ENCODE results near the gene INPP5F.

INPP5F gene

GRCh38 chr10:119725828-119726675 is at the start of gene INPP5F:
TSS of gene INPP5F (plus strand) at chr10:119726050. CDS start at chr10:119726263, 213 bp downstream.
- DNase-seq (ENCODE audit: low read depth in 1 of 2, low spot score in 1 of 2) = peak; percentile 99

GRCh38 chr10:119677126-119677525 is 48.7 kb upstream of the INPP5F start:
- no peak for DNase-seq (ENCODE audit: low read depth in 1 of 2, low spot score in 1 of 2)

GRCh38 chr10:119677904-119678755 is 47.7 kb upstream of the INPP5F start:
- no peak for DNase-seq (ENCODE audit: low read depth in 1 of 2, low spot score in 1 of 2)

- DNase-seq (ENCODE audit: low read depth in 1 of 2, low spot score in 1 of 2) = no peak
Observed at GRCh38 chr10:119679480-119679829, 46.4 kb upstream of the INPP5F start.

GRCh38 chr10:119680050-119680449 is 45.8 kb upstream of the INPP5F start:
- DNase-seq (ENCODE audit: low read depth in 1 of 2, low spot score in 1 of 2) = no peak

- DNase-seq (ENCODE audit: low read depth in 1 of 2, low spot score in 1 of 2) = no peak
Observed at GRCh38 chr10:119680650-119681081, 45.2 kb upstream of the INPP5F start.

GRCh38 chr10:119686465-119687191 is 39.2 kb upstream of the INPP5F start:
- peak; percentile 64 to 79 for DNase-seq (ENCODE audit: low read depth in 1 of 2, low spot score in 1 of 2)

GRCh38 chr10:119687192-119688032 is 38.4 kb upstream of the INPP5F start:
- no peak for DNase-seq (ENCODE audit: low read depth in 1 of 2, low spot score in 1 of 2)

GRCh38 chr10:119688033-119688508 is 37.8 kb upstream of the INPP5F start:
- DNase-seq (ENCODE audit: low read depth in 1 of 2, low spot score in 1 of 2) = no peak

- no peak for DNase-seq (ENCODE audit: low read depth in 1 of 2, low spot score in 1 of 2)
Observed at GRCh38 chr10:119689016-119689580, 36.8 kb upstream of the INPP5F start.

GRCh38 chr10:119691726-119692125 is 34.1 kb upstream of the INPP5F start:
- no peak for DNase-seq (ENCODE audit: low read depth in 1 of 2, low spot score in 1 of 2)

- DNase-seq (ENCODE audit: low read depth in 1 of 2, low spot score in 1 of 2) = no peak
Observed at GRCh38 chr10:119693262-119693957, 32.4 kb upstream of the INPP5F start.

GRCh38 chr10:119694608-119695007 is 31.2 kb upstream of the INPP5F start:
- DNase-seq (ENCODE audit: low read depth in 1 of 2, low spot score in 1 of 2) = no peak

GRCh38 chr10:119700321-119700954 is 25.4 kb upstream of the INPP5F start:
- no peak for DNase-seq (ENCODE audit: low read depth in 1 of 2, low spot score in 1 of 2)

GRCh38 chr10:119701861-119702260 is 24.0 kb upstream of the INPP5F start:
- DNase-seq (ENCODE audit: low read depth in 1 of 2, low spot score in 1 of 2) = no peak

GRCh38 chr10:119702583-119702982 is 23.3 kb upstream of the INPP5F start:
- no peak for DNase-seq (ENCODE audit: low read depth in 1 of 2, low spot score in 1 of 2)

- DNase-seq (ENCODE audit: low read depth in 1 of 2, low spot score in 1 of 2) = no peak
Observed at GRCh38 chr10:119703903-119704508, 21.8 kb upstream of the INPP5F start.

GRCh38 chr10:119705434-119705831 is 20.4 kb upstream of the INPP5F start:
- DNase-seq (ENCODE audit: low read depth in 1 of 2, low spot score in 1 of 2) = no peak
